GM18498 (cell line): Measurements from ENCODE around the gene DDC.
"Not testable (repeated sequence)": the region's sequence is repeated elsewhere in the genome, so short reads cannot be mapped to it uniquely, and the experiment has no call there.

Experiments
- ATAC-seq: cut with Tn5 transposase; IDR thresholded peaks from one replicate; pipeline ENCODE4 v1.9.1; 2021; ENCODE audit warnings: mild to moderate bottlenecking, moderate library complexity; ENCODE audit not compliant: unreplicated experiment

Gene DDC

GRCh38 chr7:50529093-50529862 is 35.9 kb downstream of the DDC start:
- ATAC-seq = no peak

DNA sequence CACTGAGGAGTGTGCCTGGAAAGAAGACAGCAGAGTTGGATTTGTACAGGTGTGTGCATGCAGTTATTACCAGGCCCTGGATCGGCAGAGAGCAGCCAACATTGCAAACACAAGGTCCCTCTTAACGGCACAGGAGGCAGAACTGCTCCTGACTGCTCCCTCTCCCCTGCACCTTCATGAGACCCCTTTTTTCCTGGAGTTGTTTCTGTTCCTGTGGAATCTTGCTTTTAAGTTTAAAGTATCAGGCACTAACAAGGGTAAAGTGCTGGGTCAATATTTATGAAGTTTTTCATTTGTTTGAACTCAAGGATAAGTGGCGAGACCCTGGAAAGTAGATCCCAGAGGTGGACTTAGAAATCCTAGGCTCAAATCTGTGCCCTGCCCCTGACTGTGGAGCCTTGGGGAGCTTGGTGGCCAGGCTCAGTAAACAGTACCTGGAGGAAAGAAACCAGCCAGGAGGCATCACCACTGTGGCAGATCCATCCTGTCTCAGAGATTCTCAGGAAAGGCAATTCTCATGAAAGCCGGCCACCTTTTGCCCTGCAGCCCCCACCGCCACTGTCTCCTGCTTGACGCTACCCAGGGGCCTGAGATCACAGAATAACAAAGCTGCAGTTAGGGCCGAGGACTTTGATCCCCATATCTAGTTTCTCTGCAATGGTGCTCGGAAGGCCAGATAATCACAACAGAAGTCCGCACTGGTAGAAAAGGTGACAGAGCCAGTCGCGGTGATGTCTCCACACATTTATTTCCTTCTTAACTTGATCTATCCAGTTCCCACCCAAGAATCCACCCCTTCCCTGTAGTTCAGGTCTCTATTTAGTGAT is 36.7 kb downstream of the DDC start:
- ATAC-seq = no peak

DNA sequence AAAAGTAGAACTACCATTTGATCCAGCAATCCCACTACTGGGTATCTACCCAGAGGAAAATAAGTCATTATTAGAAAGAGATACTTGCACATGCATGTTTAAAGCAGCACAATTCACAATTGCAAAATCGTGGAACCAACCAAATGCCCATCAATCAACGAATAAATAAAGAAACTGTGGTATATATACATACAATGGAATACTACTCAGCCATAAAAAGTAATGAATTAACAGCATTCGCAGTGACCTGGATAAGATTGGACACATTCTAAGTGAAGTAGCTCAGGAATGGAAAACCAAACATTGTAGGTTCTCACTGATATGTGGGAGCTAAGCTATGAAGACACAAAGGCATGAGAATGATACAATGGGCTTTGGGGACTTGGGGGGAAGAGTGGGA is 45.9 kb downstream of the DDC start:
- not testable (repeated sequence) for ATAC-seq

- ATAC-seq = no peak
Measured at GRCh38 chr7:50513166-50513871, 51.9 kb downstream of the DDC start.

- ATAC-seq = no peak
Measured at GRCh38 chr7:50512384-50512783, 52.8 kb downstream of the DDC start.

DNA sequence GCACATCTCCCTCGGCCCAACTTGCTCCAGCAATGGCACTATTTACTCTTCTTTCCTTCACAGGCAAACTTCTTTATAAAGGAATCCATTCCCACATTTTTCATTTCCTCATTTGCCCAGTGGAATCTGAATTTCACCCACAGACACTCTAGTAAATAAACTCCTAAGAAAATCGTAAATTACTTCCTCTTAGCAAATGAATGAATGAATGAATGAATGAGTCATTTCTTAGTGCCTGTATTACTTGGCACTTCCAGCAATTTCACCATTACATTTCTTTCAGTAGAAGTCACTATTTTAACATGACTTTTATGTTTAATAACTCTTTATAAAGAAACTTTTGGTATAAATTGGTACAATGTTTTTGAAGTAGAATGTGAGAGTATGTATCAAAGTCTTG is 55.7 kb downstream of the DDC start:
- ATAC-seq = no peak

- no peak for ATAC-seq
Measured at GRCh38 chr7:50508471-50508943, 56.7 kb downstream of the DDC start.

GRCh38 chr7:50507898-50508470 is 57.2 kb downstream of the DDC start:
- ATAC-seq = no peak

- ATAC-seq = no peak
Measured at GRCh38 chr7:50505553-50506210, 59.5 kb downstream of the DDC start.

DNA sequence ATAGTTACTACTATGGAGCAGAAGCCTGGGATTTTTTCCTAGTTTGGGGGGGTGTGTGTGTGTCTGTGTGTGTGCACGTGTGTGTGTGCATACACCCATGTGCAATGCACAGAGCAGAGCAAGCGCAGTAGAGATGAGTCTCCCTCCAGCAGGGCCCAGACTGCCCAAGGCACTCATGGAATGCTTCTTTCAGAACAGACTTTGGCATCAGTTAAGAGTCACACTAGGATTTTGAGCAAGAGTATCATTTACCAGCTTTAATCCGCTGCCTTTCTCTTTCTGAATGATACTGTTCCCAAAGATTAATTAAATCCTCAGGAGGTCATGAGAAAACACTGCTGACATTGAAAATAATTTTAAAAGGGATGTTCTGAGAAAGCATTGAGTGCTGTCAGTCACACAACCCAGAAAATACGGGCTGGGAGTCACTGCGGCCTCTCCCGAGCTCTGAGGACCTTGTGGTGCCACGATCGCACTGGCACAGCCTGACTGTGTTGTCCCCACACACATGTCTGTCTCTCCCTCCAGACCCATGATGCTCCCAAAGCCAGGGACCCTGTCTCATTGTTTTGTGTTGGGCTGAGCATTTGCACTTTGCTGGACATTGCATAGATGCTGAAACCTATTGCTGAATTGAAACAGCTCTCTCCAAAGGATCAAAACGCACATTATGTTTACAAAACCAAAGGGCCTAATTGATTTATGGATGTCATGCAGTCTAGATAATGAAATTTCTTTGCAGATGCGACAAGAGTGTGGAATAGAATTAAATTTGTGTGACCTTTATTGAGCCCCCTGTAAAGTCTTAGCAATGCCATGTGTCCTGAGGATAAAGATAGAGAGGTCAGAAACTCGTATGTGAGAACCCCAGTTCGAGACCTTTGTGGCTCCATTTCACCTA is 60.3 kb downstream of the DDC start:
- no peak for ATAC-seq

DNA sequence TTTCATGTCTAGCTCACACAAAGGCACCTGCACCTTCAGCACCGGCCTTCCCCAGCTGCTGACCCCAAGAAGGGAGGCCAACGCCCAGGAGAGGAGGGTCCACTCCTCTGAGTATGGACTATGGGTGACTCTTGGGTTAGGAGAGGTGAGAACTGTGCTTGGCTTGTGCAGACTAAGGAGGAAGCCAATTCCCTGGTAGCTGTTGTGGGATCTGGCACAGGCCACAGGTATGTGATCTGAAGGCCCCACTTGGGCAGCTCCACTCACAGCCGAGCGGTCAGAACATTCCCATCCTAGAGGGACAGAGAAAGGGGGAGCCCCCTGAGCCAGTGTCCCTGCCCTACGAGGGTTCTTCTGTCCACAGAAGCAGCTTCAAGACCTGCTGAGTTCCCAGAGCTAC is 62.3 kb downstream of the DDC start:
- no peak for ATAC-seq

DNA sequence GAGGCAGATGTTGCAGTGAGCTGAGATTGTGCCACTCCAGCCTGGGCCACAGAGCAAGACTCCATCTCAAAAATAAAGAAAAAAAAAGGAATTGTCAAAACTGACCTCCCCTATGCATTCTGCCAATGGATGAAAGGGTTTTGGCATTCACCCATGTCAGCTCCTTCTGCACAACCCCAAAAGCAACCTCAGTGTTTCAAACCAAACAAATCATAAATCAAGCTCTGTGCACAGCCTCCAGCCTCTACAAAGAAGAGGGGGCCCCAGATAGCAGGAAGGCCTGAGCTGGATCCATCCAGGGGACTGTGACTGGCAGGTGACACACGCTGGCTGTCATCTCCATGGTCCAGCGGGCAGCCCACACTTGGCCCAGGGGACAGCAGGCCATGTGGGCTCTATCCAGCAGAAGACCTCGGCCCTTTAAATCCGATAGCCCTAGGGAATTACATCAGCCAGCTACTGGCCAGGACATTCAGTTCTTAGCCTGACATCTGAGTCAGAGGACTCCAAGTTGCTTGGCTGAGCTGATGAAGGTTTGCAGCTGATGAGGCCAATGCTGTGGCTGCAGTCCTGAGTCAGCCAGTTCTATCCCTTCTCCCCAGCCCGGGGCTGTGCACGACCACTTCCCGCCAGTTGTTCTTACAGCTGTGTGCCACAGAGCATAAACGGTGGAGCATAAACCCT is 63.1 kb downstream of the DDC start:
- no peak for ATAC-seq

DNA sequence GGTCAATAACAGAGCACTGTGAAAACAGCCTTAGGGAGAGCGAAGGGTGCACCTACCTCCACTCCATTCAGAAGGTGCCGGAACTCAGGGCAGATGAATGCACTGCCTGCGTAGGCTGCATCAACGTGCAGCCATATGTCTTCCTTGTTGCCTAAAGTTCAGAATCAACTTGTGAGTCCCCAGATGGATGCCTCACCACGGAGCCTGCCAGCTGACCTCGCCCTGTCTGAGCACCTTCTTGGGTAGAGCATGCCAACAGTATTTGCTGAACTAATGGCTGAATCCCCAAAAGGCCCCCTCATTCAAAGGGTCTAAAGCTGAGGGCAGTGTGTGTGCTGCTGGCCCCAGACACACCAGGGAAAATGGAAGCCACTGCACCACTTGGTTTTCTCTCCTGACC is 66.1 kb downstream of the DDC start:
- no peak for ATAC-seq

- no peak for ATAC-seq
Measured at GRCh38 chr7:50497968-50498367, 67.2 kb downstream of the DDC start.

GRCh38 chr7:50497068-50497642 is 68.0 kb downstream of the DDC start:
- ATAC-seq = no peak

- ATAC-seq = no peak
Measured at GRCh38 chr7:50496569-50496968, 68.6 kb downstream of the DDC start.

DNA sequence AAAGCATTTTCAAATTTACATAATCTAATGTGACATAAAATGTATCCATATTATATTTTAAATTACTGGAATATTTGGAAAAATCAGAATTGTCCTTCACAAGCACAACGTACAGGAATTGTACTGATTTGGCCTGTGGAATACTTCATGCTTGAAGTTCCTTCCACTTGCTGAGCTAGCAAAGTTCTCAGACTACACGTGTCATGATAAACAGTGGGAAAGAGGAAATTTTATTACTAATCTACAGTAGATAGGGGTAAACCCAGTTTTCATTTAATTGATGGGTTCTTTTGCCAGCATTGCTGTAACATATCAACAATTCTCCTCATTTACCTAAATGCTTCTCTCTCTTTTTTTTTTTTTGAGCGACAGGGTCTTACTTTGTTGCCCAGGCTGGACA is 69.5 kb downstream of the DDC start:
- ATAC-seq = no peak

- no peak for ATAC-seq
Measured at GRCh38 chr7:50492770-50493519, 72.3 kb downstream of the DDC start.
